ENCODE data around the gene PHACTR2. TPM values are rescaled to one million over a fixed set of nuclear protein-coding genes. Genes with fewer than 3 reads are reported as not detected.

Gene PHACTR2
- total RNA-seq, 2 donors from 2014 or later: 17.9 to 35.6 TPM

DNA sequence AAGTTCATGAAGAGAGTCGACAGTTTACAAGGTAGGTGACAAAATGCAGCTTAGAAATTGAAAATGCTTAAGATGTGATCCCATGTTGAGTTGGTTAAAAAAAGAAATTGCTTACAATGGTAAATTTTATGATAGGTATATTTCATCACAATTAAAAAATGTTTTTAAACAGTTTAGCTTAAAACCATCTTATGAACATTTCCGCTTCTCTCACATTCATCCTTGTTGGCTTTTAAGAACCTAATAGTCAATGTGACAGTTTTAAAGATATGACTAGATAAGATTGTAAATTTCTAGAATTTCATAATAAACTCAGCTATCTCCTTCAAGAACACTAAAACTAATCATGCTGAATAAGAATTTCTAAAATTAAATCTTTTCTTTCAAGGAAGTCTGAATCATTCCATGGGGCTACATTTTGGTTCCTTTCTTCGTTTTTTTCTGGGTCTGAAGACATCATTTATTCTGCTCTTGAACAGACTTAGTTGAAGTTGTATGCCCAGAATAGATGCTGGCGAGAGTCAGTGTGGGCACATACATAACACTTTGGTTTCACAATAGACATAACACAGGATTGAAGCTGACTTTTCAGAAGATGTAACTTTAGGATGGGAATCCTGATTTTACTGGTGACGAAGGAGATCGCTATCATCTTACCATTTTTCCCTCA, 129.5 kb downstream of the PHACTR2 start:
- intact Hi-C loops (cut with DNase I): no loop called here
- 81 to 92% methylated on average over 6 of the region's 6 CpGs for WGBS, 2 donors
- Histone ChIP-seq H3K27me3 (no peaks in the 10 kb centered on the region), H3K4me3 (no peak overlapping the region), H3K4me1 (peaks cover 11% of the 10 kb centered on the region), H3K27ac (no peak overlapping the region), H3K36me3 (replicated peaks in 1 of 2; ENCODE audit: insufficient read depth in 1 of 2, low read depth in 2 of 2) (no peaks in the 10 kb centered on the region), H3K9me3 (no peaks in the 10 kb centered on the region)
- no peak for TF ChIP-seq POLR2A (IDR thresholded peaks at IDR 0.05)
- TF ChIP-seq, protein P1, sequence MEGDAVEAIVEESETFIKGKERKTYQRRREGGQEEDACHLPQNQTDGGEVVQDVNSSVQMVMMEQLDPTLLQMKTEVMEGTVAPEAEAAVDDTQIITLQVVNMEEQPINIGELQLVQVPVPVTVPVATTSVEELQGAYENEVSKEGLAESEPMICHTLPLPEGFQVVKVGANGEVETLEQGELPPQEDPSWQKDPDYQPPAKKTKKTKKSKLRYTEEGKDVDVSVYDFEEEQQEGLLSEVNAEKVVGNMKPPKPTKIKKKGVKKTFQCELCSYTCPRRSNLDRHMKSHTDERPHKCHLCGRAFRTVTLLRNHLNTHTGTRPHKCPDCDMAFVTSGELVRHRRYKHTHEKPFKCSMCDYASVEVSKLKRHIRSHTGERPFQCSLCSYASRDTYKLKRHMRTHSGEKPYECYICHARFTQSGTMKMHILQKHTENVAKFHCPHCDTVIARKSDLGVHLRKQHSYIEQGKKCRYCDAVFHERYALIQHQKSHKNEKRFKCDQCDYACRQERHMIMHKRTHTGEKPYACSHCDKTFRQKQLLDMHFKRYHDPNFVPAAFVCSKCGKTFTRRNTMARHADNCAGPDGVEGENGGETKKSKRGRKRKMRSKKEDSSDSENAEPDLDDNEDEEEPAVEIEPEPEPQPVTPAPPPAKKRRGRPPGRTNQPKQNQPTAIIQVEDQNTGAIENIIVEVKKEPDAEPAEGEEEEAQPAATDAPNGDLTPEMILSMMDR (IDR thresholded peaks at IDR 0.05): no peak
- DNase-seq: no peak
- no peak for ATAC-seq

DNA sequence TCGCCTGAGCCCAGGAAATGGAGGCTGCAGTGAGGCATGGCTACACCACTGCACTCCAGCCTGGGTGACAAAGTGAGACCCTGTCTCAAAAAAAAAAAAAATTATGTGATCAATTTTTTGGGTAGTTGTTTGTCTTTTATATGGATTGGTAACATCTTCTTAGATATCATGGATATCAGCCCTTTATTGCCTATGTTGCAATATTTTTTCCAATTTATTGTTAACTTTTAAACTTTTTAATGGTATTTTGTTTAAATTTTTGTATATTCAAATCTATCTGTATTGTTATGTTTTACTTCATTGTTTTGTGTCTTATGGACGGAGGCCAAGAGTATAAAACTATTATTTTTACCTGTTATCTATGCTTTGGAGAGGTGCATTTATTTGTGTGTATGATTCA, 133.0 kb downstream of the PHACTR2 start:
- H3K27ac ChIP-seq: no peak overlapping the region
- TF ChIP-seq, protein P1 (IDR thresholded peaks at IDR 0.05): no peak
- TF ChIP-seq POLR2A (IDR thresholded peaks at IDR 0.05): no peak
- H3K4me3 ChIP-seq: no peak overlapping the region
- peaks cover 11% of the 10 kb centered on the region for H3K4me1 ChIP-seq
- intact Hi-C loops (cut with DNase I): no loop called here
- no peak for DNase-seq
- no peak for ATAC-seq
- H3K9me3 ChIP-seq: no peaks in the 10 kb centered on the region
- H3K36me3 ChIP-seq (replicated peaks in 1 of 2; ENCODE audit: insufficient read depth in 1 of 2, low read depth in 2 of 2): no peaks in the 10 kb centered on the region
- 91 to 92% methylated on average over 2 of the region's 2 CpGs for WGBS, 2 donors
- no peaks in the 10 kb centered on the region for H3K27me3 ChIP-seq

DNA sequence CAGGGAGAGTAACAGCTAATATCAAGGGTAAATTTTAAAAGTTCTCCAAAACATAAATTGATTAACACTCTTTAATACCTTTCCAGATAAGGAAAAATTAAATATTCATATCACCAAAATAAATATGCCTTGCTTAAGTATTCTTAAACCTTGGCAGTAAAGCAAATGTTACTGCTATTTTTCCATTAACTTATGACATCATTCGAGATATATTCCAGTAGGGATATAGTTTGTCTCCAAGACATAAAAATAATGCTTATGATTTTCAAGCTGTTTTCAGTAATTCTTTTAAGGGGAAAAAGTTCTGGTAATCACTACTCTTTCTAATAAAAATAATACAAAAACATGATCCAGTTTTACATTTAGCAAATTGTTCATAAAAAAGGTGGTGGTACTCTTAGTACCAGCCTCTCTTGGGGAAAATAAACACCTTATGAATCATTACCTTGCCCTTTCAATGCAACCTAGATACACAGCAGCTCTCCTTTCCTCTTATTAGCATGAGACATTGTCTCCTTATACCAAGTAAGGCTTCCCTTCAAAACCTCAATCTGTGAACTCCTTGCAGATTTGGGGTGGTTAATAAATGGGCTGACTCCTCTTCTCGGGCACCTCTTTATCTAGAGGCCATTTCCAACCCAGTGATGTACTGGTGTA, 133.9 kb downstream of the PHACTR2 start:
- WGBS, 2 donors: 38 to 43% methylated on average over 2 of the region's 2 CpGs
- Histone ChIP-seq H3K27me3 (no peaks in the 10 kb centered on the region), H3K9me3 (no peaks in the 10 kb centered on the region), H3K4me3 (no peak overlapping the region), H3K27ac (no peak overlapping the region), H3K4me1 (peaks cover 11% of the 10 kb centered on the region), H3K36me3 (replicated peaks in 1 of 2; ENCODE audit: insufficient read depth in 1 of 2, low read depth in 2 of 2) (no peaks in the 10 kb centered on the region)
- intact Hi-C loops (cut with DNase I): no loop called here
- no peak for DNase-seq
- TF ChIP-seq, protein P1 (IDR thresholded peaks at IDR 0.05): no peak
- no peak for TF ChIP-seq POLR2A (IDR thresholded peaks at IDR 0.05)
- no peak for ATAC-seq

DNA sequence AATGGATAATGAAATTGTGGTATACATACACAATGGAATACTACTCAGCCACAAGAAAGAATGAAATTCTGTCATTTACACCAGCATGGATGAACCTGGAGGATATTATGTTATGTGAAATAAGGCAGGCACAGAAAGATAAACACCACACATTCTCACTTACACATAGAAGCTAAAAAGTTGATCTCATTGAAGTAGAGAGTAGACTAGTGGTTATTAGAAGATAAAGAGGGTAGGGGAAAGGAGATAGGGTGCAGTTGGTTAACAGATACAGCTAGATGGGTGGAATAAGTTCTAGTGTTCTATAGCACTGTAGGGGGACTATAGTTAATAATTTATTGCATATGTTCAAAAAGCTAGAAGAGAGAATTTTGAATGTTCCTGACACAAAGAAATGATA, 139.9 kb downstream of the PHACTR2 start:
- DNase-seq: no peak
- H3K4me1 ChIP-seq: no peaks in the 10 kb centered on the region
- TF ChIP-seq, protein P1 (IDR thresholded peaks at IDR 0.05): no peak
- TF ChIP-seq POLR2A (IDR thresholded peaks at IDR 0.05): no peak
- H3K9me3 ChIP-seq: no peaks in the 10 kb centered on the region
- intact Hi-C loops (cut with DNase I): no loop called here
- no peaks in the 10 kb centered on the region for H3K36me3 ChIP-seq (replicated peaks in 1 of 2; ENCODE audit: insufficient read depth in 1 of 2, low read depth in 2 of 2)
- no peak overlapping the region for H3K27ac ChIP-seq
- no peak overlapping the region for H3K4me3 ChIP-seq
- no peak for ATAC-seq
- H3K27me3 ChIP-seq: no peaks in the 10 kb centered on the region

DNA sequence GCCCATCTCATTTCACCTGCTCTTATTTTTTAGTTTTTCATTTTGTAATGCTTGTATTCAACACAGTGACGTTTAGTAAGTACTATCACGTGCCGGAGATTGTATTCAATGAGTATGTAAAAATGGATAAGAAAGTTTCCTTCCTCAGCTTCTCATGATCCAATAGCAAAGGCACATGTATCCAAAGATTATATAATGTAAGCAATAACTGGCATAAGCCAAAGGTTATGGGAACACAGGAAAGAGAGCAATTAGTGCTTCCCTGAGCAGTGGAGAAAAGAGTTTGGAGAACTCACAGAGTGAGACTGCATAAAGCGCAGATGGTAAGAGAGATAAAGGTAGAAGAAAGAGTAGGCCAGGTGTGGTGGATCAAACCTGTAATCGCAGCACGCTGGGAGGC, 143.6 kb downstream of the PHACTR2 start:
- Histone ChIP-seq H3K9me3 (no peaks in the 10 kb centered on the region), H3K27ac (no peak overlapping the region), H3K4me1 (no peaks in the 10 kb centered on the region), H3K36me3 (replicated peaks in 1 of 2; ENCODE audit: insufficient read depth in 1 of 2, low read depth in 2 of 2) (no peaks in the 10 kb centered on the region), H3K27me3 (no peaks in the 10 kb centered on the region), H3K4me3 (no peak overlapping the region)
- 93 to 94% methylated on average over 6 of the region's 6 CpGs for WGBS, 2 donors
- ATAC-seq (no peak), DNase-seq (no peak)
- intact Hi-C loops (cut with DNase I): no loop called here
- TF ChIP-seq, protein P1 (IDR thresholded peaks at IDR 0.05): no peak
- TF ChIP-seq POLR2A (IDR thresholded peaks at IDR 0.05): no peak

All from body of pancreas (tissue), 4 donors.